ENCODE results near the gene SNTG2. TPM values are rescaled to one million over a fixed set of nuclear protein-coding genes. Genes with fewer than 3 reads are reported as not detected.

SNTG2 gene
- total and polyA plus RNA-seq, 12 donors, result 0.26 to 4.3 (median 0.72) TPM; not detected in 1

- no peaks in the 10 kb centered on the region for H3K4me1 ChIP-seq (replicated peaks in 1 of 2)
- TF ChIP-seq POLR2A (IDR thresholded peaks at IDR 0.05), result no peak
- TF ChIP-seq, protein P1, sequence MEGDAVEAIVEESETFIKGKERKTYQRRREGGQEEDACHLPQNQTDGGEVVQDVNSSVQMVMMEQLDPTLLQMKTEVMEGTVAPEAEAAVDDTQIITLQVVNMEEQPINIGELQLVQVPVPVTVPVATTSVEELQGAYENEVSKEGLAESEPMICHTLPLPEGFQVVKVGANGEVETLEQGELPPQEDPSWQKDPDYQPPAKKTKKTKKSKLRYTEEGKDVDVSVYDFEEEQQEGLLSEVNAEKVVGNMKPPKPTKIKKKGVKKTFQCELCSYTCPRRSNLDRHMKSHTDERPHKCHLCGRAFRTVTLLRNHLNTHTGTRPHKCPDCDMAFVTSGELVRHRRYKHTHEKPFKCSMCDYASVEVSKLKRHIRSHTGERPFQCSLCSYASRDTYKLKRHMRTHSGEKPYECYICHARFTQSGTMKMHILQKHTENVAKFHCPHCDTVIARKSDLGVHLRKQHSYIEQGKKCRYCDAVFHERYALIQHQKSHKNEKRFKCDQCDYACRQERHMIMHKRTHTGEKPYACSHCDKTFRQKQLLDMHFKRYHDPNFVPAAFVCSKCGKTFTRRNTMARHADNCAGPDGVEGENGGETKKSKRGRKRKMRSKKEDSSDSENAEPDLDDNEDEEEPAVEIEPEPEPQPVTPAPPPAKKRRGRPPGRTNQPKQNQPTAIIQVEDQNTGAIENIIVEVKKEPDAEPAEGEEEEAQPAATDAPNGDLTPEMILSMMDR (IDR thresholded peaks at IDR 0.05), result no peak
- no peak overlapping the region for H3K27ac ChIP-seq
- no peaks in the 10 kb centered on the region for H3K27me3 ChIP-seq
- H3K36me3 ChIP-seq (replicated peaks in 1 of 2), result no peaks in the 10 kb centered on the region
- DNase-seq, result no peak
- H3K4me3 ChIP-seq, result no peak overlapping the region
- WGBS, 4 donors, result 94 to 100% (median 95%) methylated on average over 3 to 20 of the region's 20 CpGs
- H3K9me3 ChIP-seq (replicated peaks in 1 of 3), result no peaks in the 10 kb centered on the region
- intact Hi-C loops (cut with DNase I), result no loop called here
These were observed 184.0 kb downstream of the SNTG2 start for GRCh38 chr2:1134629-1135028.

DNA sequence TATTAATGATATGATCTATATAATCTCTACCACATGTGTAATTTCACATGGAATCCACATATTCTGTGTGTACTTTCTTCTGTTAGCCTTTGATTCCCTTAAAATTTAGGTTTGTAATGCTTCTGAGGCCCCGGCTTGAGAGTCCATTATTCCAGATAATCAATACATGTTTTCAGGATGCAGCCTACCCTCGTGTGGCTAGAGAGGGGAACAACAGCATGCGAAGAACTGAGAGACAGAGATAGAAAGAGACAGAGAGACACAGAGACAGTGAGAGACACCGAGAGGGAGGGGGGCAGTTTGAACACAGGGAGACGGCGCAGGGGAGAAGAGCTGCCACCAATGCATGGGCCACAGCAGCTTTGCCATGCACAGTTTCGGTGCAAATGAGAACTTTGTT lies 185.4 kb downstream of the SNTG2 start:
- H3K9me3 ChIP-seq (replicated peaks in 1 of 3), result no peaks in the 10 kb centered on the region
- H3K27ac ChIP-seq, result no peak overlapping the region
- no peak for TF ChIP-seq POLR2A (IDR thresholded peaks at IDR 0.05)
- TF ChIP-seq, protein P1 (IDR thresholded peaks at IDR 0.05), result peak in 1 of 6 experiments; percentile 23
- 50 to 66% (median 57%) methylated on average over 7 of the region's 7 CpGs for WGBS, 4 donors
- DNase-seq, result no peak
- no peaks in the 10 kb centered on the region for H3K36me3 ChIP-seq (replicated peaks in 1 of 2)
- no peak overlapping the region for H3K4me3 ChIP-seq
- intact Hi-C loops (cut with DNase I), result no loop called here
- no peaks in the 10 kb centered on the region for H3K27me3 ChIP-seq
- H3K4me1 ChIP-seq (replicated peaks in 1 of 2), result no peaks in the 10 kb centered on the region

- H3K4me1 ChIP-seq (replicated peaks in 1 of 2), result no peaks in the 10 kb centered on the region
- no peaks in the 10 kb centered on the region for H3K27me3 ChIP-seq
- no peaks in the 10 kb centered on the region for H3K36me3 ChIP-seq (replicated peaks in 1 of 2)
- intact Hi-C loops (cut with DNase I), result no loop called here
- 42 to 47% (median 43%) methylated on average over 7 of the region's 7 CpGs for WGBS, 4 donors
- DNase-seq, result no peak
- H3K4me3 ChIP-seq, result no peak overlapping the region
- TF ChIP-seq, protein P1 (IDR thresholded peaks at IDR 0.05), result no peak
- TF ChIP-seq POLR2A (IDR thresholded peaks at IDR 0.05), result no peak
- no peaks in the 10 kb centered on the region for H3K9me3 ChIP-seq (replicated peaks in 1 of 3)
- H3K27ac ChIP-seq, result no peak overlapping the region
These were observed 186.2 kb downstream of the SNTG2 start for GRCh38 chr2:1136846-1137245.

DNA sequence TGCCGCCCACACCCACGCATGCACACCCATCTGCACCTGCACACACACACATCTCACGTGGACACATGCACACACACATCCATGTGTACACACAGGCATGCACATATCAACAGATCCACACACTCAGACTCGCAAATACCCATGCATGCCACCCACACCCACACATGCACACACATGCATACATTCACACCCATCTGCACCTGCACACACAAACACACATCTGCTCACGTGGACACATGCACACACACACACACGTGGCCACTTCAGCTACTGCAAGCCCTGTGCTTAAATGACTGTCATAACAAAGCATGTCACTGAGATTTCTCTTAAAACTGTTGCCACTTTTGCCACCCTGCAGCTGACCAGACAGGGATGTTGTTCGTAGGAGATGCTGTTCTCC lies 186.6 kb downstream of the SNTG2 start:
- no peak for DNase-seq
- H3K27ac ChIP-seq, result no peak overlapping the region
- H3K9me3 ChIP-seq (replicated peaks in 1 of 3), result no peaks in the 10 kb centered on the region
- H3K4me3 ChIP-seq, result no peak overlapping the region
- 69 to 78% (median 73%) methylated on average over 7 of the region's 7 CpGs for WGBS, 4 donors
- no peak for TF ChIP-seq POLR2A (IDR thresholded peaks at IDR 0.05)
- TF ChIP-seq, protein P1 (IDR thresholded peaks at IDR 0.05), result no peak
- no peaks in the 10 kb centered on the region for H3K4me1 ChIP-seq (replicated peaks in 1 of 2)
- intact Hi-C loops (cut with DNase I), result no loop called here
- no peaks in the 10 kb centered on the region for H3K36me3 ChIP-seq (replicated peaks in 1 of 2)
- H3K27me3 ChIP-seq, result no peaks in the 10 kb centered on the region
